Loucy (cell line): ENCODE results near the gene APPL2.

ENCODE experiments used
- H2AFZ ChIP-seq: fragments of 200-600 bp; sonication (generic); 2 replicates; pipeline ENCODE4 v1.6.0; 2016; ENCODE audit warnings: antibody characterized with exemption, mild to moderate bottlenecking, low read length, moderate library complexity
- H3F3A ChIP-seq: fragments of 200-600 bp; 2 replicates; pipeline ENCODE4 v1.6.0; 2016; ENCODE audit warnings: antibody characterized with exemption, low read depth, mild to moderate bottlenecking
- H3K27me3 ChIP-seq: fragments of 200-600 bp; sonication (generic); 2 replicates; pipeline ENCODE4 v1.6.1; 2014; ENCODE audit warnings: low read length, mild to moderate bottlenecking; ENCODE audit not compliant: insufficient read depth, poor library complexity, severe bottlenecking
- H3K36me3 ChIP-seq: fragments of 200-600 bp; sonication (generic); 2 replicates; pipeline ENCODE4 v1.6.1; 2016; ENCODE audit warnings: low read length; ENCODE audit not compliant: insufficient read depth
- H3K4me1 ChIP-seq: fragments of 200-600 bp; sonication (generic); 2 replicates; pipeline ENCODE4 v1.5.1; 2014; ENCODE audit warnings: low read length, mild to moderate bottlenecking; ENCODE audit not compliant: insufficient read depth, poor library complexity, severe bottlenecking
- H3K4me2 ChIP-seq: fragments of 200-600 bp; sonication (generic); 2 replicates; pipeline ENCODE4 v1.6.0; 2014; ENCODE audit warnings: antibody characterized with exemption, low read length, low read depth, mild to moderate bottlenecking; ENCODE audit not compliant: poor library complexity, severe bottlenecking
- H3K4me3 ChIP-seq: fragments of 200-600 bp; sonication (generic); 2 replicates; pipeline ENCODE4 v1.5.1; 2014; ENCODE audit warnings: low read length, mild to moderate bottlenecking, mixed read lengths; ENCODE audit not compliant: poor library complexity, severe bottlenecking
- H3K79me2 ChIP-seq: fragments of 200-600 bp; sonication (generic); 2 replicates; pipeline ENCODE4 v1.6.1; 2014; ENCODE audit warnings: low read length; ENCODE audit not compliant: insufficient read depth
- H3K9ac ChIP-seq: fragments of 200-600 bp; sonication (generic); 2 replicates; pipeline ENCODE4 v1.6.0; 2014; ENCODE audit warnings: mild to moderate bottlenecking, low read depth, low read length, moderate library complexity; ENCODE audit not compliant: poor library complexity, severe bottlenecking
- H3K9me2 ChIP-seq: fragments of 200-600 bp; sonication (generic); replicated peaks from 2 replicates; pipeline ENCODE4 v1.6.1; 2016; ENCODE audit warnings: low read depth, low read length, mixed read lengths
- H3K9me3 ChIP-seq: fragments of 200-600 bp; sonication (generic); 2 replicates; pipeline ENCODE4 v1.6.1; 2014; ENCODE audit warnings: mild to moderate bottlenecking, antibody characterized with exemption, low read length, low read depth; ENCODE audit not compliant: insufficient read depth
- H4K20me1 ChIP-seq: fragments of 200-600 bp; sonication (generic); 2 replicates; pipeline ENCODE4 v1.6.0; 2014; ENCODE audit warnings: antibody characterized with exemption, low read length, mild to moderate bottlenecking; ENCODE audit not compliant: insufficient read depth, poor library complexity, severe bottlenecking
- EZH2phosphoT487 ChIP-seq: fragments of 200-600 bp; IDR thresholded peaks from 2 replicates; pipeline ENCODE4 v1.6.1; 2018; ENCODE audit warnings: antibody characterized with exemption, mild to moderate bottlenecking, moderate library complexity, borderline replicate concordance
- TF ChIP-seq, protein P1 (sequence below): fragments of 200-600 bp; sonication (generic); conservative IDR thresholded peaks from 2 replicates; pipeline ENCODE4 v1.5.1; 2014; ENCODE audit warnings: mild to moderate bottlenecking, antibody characterized with exemption, low read length

APPL2 gene

DNA sequence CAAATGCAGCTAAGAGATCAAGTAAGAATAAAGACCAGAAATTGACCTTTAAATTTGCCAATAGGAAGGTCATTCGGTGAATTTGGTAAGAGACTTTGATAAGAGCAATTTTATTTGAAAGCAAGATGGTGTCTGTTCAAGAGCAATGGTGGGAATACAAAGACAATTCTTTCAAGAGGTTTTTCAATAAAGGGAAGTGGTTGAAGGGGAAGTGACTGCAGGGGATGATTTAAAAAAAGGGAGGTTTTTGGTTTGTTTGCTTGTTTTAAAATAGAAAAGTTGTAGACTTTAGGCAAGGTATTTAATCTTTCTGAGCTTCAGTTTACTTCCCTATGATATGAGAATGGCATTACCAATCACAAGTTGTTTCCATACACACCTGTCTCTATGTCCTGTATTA is 4.3 kb upstream of the APPL2 start:
- Histone ChIP-seq H3K9me3 (no peaks in the 10 kb centered on the region), H3K79me2 (peaks cover 2% of the 10 kb centered on the region; the same call in 1 of the 2 replicates), H3K9me2 (no peaks in the 10 kb centered on the region), H4K20me1 (no peaks in the 10 kb centered on the region), H3F3A (peaks cover 5% of the 10 kb centered on the region; the same call in 1 of the 2 replicates), H3K4me2 (no peak overlapping the region), H3K9ac (no peak overlapping the region), H3K4me1 (peaks cover 6% of the 10 kb centered on the region), H3K36me3 (no peaks in the 10 kb centered on the region), H3K27me3 (no peaks in the 10 kb centered on the region), H2AFZ (no peak overlapping the region), H3K4me3 (no peak overlapping the region)
- TF ChIP-seq, protein P1, sequence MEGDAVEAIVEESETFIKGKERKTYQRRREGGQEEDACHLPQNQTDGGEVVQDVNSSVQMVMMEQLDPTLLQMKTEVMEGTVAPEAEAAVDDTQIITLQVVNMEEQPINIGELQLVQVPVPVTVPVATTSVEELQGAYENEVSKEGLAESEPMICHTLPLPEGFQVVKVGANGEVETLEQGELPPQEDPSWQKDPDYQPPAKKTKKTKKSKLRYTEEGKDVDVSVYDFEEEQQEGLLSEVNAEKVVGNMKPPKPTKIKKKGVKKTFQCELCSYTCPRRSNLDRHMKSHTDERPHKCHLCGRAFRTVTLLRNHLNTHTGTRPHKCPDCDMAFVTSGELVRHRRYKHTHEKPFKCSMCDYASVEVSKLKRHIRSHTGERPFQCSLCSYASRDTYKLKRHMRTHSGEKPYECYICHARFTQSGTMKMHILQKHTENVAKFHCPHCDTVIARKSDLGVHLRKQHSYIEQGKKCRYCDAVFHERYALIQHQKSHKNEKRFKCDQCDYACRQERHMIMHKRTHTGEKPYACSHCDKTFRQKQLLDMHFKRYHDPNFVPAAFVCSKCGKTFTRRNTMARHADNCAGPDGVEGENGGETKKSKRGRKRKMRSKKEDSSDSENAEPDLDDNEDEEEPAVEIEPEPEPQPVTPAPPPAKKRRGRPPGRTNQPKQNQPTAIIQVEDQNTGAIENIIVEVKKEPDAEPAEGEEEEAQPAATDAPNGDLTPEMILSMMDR = no peak
- no peak for TF ChIP-seq EZH2phosphoT487

DNA sequence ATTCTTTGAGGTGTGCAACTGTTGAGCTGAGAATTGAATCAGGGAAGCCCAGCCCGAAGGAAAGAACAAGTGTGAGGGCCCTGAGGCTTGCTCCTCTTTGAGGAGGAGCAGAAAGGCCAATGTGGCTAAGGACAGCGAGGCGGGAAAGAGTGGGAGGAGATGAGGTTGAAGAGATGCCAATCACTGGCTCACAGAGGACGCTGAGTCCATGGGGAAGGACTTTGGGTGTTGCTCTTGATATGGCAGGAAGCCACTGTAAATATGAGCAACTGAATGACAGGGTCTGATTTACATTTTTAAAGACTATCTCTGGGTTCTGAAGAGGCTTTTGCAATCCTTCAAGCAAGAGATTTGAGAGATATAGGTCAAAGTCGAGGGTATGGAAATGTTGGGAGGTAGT is 3.3 kb upstream of the APPL2 start:
- no peaks in the 10 kb centered on the region for H3K27me3 ChIP-seq

DNA sequence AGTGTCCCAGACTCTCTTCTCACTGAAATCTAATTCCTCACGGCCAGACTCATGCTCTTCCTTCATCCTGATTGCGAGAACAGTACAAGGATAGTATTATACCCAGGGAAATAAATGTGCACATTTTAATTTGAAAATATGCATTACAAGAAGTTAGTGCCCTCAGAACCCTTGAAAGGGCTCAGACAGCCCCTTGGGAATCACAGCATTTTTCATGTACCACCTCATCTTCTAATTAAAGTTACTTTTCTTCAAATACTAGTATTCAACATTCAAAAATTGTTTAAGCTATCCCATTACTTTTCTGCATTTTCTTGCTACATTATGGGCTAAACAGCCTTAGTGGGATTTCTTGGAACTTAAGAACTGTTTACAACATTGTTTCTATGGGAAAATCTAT is 1.7 kb upstream of the APPL2 start:
- Histone ChIP-seq H3F3A (peaks cover 5% of the 10 kb centered on the region; the same call in 1 of the 2 replicates), H3K4me2 (no peak overlapping the region), H3K36me3 (no peaks in the 10 kb centered on the region), H4K20me1 (no peaks in the 10 kb centered on the region), H3K27me3 (no peaks in the 10 kb centered on the region), H3K4me1 (peaks cover 32% of the 10 kb centered on the region), H2AFZ (no peak overlapping the region), H3K9me3 (no peaks in the 10 kb centered on the region), H3K9me2 (no peaks in the 10 kb centered on the region), H3K4me3 (no peak overlapping the region), H3K79me2 (peaks cover 26% of the 10 kb centered on the region), H3K9ac (no peak overlapping the region)
- TF ChIP-seq, protein P1 = no peak
- no peak for TF ChIP-seq EZH2phosphoT487

More for the DNA sequence above, 3.3 kb upstream of the APPL2 start:
- Histone ChIP-seq H3K9me3 (no peaks in the 10 kb centered on the region), H2AFZ (no peak overlapping the region), H3K36me3 (no peaks in the 10 kb centered on the region), H3K4me1 (peaks cover 15% of the 10 kb centered on the region), H3K9me2 (no peaks in the 10 kb centered on the region), H3K79me2 (peaks cover 11% of the 10 kb centered on the region), H3F3A (peaks cover 5% of the 10 kb centered on the region; the same call in 1 of the 2 replicates), H4K20me1 (no peaks in the 10 kb centered on the region), H3K4me3 (no peak overlapping the region), H3K4me2 (no peak overlapping the region), H3K9ac (no peak overlapping the region)
- TF ChIP-seq, protein P1 = no peak
- TF ChIP-seq EZH2phosphoT487 = no peak
